Islet of Langerhans (tissue), 1 donor: ENCODE results near the gene TBC1D9B.
"Not testable (repeated sequence)": the region's sequence is repeated elsewhere in the genome, so short reads cannot be mapped to it uniquely, and the experiment has no call there.

ENCODE experiments used
- FAIRE-seq: peaks from one replicate; lab custom pipeline; 2011; peaks lifted over from hg19 to GRCh38; lab: Jason Lieb, UNC

The TBC1D9B gene

DNA sequence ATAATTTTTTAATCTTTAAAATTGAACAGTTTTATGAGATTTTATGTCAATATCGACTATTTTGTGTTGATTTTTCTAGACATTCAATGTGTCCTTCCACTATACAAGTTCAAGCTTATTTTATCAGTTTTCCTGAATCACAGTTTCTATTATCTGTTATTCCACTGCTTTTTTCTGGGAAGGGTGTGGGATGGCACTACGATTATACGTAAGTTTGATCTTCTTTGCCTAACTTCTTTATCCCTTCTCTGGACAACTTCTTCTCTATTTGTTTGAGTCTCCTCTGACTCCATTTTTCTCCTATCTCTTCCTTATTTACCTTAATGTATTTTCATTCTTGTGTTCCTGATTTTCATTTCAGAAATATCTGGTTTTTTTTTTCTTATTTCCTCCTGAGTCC lies 24.5 kb downstream of the TBC1D9B start:
- no peak for FAIRE-seq

GRCh38 chr5:179882338-179882737 lies 25.4 kb downstream of the TBC1D9B start:
- no peak for FAIRE-seq

- no peak for FAIRE-seq
These were observed 26.7 kb downstream of the TBC1D9B start for GRCh38 chr5:179880848-179881590.

DNA sequence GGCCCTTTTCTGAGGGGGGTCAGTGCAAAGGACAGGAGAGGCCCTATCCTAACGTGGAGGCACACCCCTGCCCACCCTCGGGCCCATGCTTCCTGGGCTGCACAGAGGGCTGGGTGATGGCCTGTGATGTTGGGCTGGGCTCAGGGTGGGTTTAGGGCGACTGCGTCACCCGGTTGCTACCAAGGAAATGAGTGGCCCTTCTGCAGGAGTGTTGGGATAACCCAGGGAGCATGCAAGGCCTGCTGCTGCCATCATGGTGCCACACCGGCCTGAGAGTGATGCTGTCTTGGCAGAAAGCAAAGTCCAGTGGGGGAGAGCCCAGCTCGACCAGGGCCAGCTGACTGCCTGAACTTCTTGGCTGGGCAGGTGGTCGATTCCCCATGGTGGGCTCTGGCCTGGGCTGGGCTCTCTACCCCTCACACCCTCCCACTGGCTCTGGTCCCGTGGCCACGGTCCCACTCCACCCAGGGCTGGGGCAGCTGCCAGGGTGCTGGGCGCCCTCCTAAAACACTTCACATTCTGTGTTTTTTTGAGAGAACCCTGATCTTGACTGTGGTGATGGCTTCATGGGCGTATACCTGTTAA lies 27.5 kb downstream of the TBC1D9B start:
- FAIRE-seq: no peak

DNA sequence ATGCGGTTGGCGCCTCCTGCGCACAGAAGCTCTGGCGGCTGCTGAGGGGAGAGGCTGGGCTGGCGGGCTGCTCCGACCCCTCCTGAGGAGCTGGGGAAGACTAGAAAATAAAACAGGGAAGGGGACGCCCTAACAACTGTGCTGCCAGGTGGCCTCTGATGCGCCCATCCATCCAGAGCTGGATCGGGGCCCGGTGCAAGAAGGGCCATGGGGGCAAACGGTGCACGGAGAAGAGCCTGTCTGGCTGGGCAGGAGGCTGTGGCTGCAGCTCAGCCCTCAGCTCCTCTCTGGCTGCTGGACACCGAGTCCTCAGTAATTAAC lies 28.0 kb downstream of the TBC1D9B start:
- FAIRE-seq: no peak

- no peak for FAIRE-seq
These were observed 28.6 kb downstream of the TBC1D9B start for GRCh38 chr5:179879003-179879689.

- no peak for FAIRE-seq
These were observed 29.3 kb downstream of the TBC1D9B start for GRCh38 chr5:179878222-179879002.

DNA sequence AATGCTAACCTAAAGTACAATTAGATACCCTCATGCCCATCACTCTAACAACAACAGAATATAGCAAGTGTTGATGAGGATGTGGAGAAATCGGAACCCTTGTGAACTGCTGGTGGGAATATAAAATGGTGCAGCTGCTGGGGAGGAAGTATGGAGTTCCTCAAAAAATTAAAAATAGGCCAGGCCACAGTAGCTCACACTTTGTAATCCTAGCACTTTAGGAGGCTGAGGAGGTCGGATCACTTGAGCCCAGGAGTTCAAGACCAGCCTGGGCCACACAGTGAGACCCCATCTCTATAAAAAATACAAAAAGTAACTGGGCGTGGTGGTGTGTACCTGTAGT lies 31.1 kb downstream of the TBC1D9B start:
- FAIRE-seq: no peak

- no peak for FAIRE-seq
These were observed 31.7 kb downstream of the TBC1D9B start for GRCh38 chr5:179875741-179876609.

- no peak for FAIRE-seq
These were observed 33.0 kb downstream of the TBC1D9B start for GRCh38 chr5:179874536-179875292.

DNA sequence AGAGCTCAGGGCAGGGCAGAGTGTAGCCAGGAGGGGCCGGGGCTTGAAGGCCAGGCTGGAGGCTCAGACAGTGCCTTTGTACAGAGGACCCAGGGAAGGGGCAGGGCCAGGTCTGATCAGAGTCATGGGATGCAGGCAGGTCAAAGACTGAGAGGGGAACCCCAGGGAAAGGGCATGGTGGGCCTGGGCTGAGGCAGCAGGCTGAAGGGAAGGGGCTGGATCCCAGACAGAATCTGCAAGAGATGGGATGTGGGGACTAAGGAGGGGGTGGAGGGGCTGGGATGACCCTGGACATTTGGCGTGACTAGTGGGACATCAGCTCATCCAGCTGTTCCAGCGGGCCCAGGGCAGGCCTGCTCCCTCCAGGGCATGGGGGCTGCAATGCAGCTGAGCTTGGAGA lies 33.6 kb downstream of the TBC1D9B start:
- FAIRE-seq: no peak

DNA sequence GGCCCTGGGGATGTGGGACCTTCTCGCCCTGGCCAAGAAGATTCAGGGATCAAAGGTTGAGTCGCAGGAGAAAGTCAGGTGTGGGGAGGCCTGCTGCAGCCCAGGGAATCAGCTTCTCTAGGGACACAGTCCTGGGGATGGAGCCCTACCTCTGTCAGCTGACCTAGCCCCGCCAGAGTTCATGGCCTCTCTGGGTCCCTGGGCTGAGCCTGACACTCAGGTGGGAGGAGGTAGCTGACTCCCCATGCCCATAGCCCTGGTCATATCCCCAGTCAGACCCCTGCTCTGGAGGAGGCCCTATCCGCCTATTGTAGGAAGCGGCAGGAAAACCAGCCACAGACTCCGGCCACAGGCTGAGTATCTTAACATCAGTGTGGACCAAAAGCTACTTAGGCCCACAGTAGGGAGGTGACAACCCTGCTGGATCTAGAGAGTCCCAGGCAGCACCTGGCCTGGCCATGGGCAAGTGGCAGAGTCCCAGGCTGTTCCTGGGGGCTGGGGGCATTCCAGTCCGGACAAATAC lies 34.0 kb downstream of the TBC1D9B start:
- no peak for FAIRE-seq

GRCh38 chr5:179872828-179873575 lies 34.7 kb downstream of the TBC1D9B start:
- no peak for FAIRE-seq

DNA sequence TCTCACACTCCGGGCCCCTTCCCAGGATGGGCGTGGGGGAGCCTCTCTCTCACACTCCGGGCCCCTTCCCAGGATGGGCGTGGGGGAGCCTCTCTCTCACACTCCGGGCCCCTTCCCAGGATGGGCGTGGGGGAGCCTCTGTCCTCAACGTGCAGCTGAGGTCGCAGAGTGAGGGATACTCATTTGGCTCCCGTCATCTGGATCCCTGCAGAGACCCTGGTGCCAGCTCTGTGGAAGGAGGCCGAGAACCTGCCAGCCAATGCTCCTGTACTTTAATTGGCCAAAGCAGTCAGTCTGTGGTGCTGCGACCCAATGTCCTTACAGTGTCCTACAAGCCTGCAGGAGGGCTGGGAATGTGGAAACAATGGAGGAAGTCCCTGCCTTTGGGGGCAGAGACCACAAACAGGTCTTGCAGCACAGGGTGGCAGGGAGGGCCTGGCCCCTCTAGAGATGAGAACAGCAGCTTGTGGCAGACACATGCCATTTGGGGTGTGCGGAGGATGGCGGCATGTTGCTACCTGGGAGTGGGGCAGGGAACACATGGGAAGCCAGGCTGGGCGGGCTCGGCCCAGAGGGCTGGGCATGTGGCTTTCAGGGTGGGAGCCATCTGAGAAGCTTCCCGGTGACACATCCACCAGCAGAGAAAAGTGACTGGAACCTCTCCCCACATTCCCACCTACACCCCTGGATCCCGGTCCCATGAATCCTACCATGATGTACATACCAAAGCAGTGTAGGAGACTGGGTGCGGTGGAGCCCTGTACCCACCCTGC lies 35.5 kb downstream of the TBC1D9B start:
- FAIRE-seq: no peak

DNA sequence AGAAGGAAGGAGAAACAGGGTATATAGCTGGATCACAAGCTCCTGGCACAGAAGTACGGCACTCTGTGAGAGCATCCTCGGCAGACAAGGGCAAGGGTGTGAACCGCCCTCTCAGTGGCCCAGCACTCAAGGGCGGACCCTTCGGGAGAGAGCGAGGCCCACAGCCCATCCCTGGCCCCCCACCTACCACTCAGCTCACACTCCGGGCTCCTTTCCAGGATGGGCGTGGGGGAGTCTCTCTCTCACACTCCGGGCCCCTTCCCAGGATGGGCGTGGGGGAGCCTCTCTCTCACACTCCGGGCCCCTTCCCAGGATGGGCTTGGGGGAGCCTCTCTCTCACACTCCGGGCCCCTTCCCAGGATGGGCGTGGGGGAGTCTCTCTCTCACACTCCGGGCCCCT lies 36.2 kb downstream of the TBC1D9B start:
- not testable (repeated sequence) for FAIRE-seq

- no peak for FAIRE-seq
These were observed 36.7 kb downstream of the TBC1D9B start for GRCh38 chr5:179870952-179871351.

DNA sequence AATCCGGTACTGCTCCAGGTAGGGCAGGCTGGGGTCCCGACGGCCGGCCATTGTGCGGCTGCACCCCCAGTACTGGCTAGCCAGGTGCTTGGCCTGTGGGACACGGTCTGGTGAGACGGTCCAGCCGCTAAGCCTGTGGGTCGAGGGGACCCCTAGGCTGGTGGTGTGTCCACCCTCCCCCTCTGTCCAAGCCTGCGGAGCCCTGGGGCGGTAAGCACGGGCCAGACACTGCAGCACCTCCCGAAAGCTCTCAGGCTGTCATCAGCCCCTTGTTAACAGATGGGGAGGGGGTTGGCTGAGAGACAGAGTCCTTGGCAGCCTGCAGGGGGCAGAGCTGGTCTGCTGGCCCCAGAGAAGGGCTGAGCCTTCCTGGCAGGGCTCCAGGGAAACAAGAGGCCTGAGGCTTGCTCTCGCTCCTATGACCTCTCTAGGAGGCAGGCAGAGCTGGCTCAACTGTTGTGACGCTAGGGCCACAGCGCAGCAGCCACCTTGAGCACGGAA lies 37.2 kb downstream of the TBC1D9B start:
- no peak for FAIRE-seq

DNA sequence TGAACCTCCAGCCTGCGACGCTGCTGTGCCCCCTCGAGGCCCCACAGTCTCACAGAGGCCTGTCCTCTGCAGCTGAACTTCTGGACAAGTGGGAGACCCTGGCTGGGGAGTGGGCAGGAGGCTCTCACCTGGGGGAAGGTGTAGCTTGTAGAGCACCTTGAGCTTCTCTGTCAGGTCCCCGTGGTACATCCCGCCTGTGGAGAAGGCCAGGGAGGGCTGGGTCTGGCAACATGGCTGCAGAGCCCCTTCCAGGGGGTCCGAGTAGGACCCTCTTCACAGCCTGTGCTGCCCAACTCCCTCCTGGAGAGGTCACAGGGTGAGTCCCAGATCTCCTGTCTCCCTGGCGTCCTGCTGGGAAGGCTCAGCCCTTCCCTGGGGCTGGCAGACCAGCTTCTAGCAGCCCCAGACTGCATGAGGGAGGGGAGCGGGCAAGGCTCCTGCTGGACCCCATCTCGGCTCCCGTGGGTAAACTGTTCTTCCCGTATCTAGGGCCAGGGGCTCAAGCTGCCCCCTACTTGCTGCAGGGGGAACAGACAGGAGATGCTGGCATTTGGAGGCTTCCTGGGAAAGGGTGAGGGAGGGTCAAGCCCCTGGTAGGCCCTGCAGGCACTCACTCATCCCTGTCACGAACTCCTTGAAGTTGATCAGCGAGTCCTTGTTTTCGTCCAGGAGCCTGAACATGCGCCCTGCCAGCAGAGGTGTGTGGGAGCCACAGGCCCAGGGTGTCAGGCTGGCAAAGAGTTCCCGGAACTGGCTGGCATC lies 37.9 kb downstream of the TBC1D9B start:
- no peak for FAIRE-seq

GRCh38 chr5:179869101-179869500 lies 38.6 kb downstream of the TBC1D9B start:
- FAIRE-seq: no peak
